ENCODE measurements around the gene PKLR. TPM values are rescaled to one million over a fixed set of nuclear protein-coding genes. Genes with fewer than 3 reads are reported as not detected.

Gene PKLR
- total and polyA plus RNA-seq, 2 of the 4 experiments (the other 2 are of a cell fraction), result 0.03 TPM; not detected in 1

- Histone ChIP-seq H3K27me3 (ENCODE audit: control insufficient read depth, insufficient read depth, low read length) (no peaks in the 10 kb centered on the region), H3K4me1 (ENCODE audit: control insufficient read depth, insufficient read depth, low read length) (no peaks in the 10 kb centered on the region), H2BK15ac (ENCODE audit: low read depth, low read length) (no peak overlapping the region), H3K4me2 (ENCODE audit: low read depth, low read length) (no peak overlapping the region), H2BK120ac (ENCODE audit: low read depth, low read length) (no peak overlapping the region), H2AFZ (replicated peaks; ENCODE audit: low read length, poor library complexity) (no peak overlapping the region), H3K79me1 (ENCODE audit: low read depth in 1 of 2, low read length in 2 of 2) (no peaks in the 10 kb centered on the region), H2BK5ac (ENCODE audit: low read depth, low read length, poor library complexity, severe bottlenecking) (no peak overlapping the region), H3K9me3 (ENCODE audit: control insufficient read depth, insufficient read depth, low read length) (no peaks in the 10 kb centered on the region), H3K27ac (ENCODE audit: insufficient read depth, low read length) (no peak overlapping the region), H3K56ac (ENCODE audit: extremely low read depth, insufficient read depth, low read length) (no peak overlapping the region), H3K14ac (replicated peaks; ENCODE audit: low read depth, low read length) (no peak overlapping the region), H4K8ac (ENCODE audit: low read depth in 2 of 2, low read length in 2 of 2) (no peak overlapping the region), H3K18ac (ENCODE audit: low read depth, low read length) (no peak overlapping the region), H4K91ac (ENCODE audit: insufficient read depth, low read depth, low read length) (no peak overlapping the region), H3K4me3 (ENCODE audit: insufficient read depth, low read depth, low read length) (no peak overlapping the region), H3K23ac (ENCODE audit: low read depth, low read length) (no peak overlapping the region), H2BK20ac (ENCODE audit: low read depth, low read length) (no peak overlapping the region), H3K4ac (ENCODE audit: low read depth, low read length) (no peak overlapping the region), H2AK9ac (replicated peaks; ENCODE audit: low read depth, low read length, poor library complexity) (no peak overlapping the region), H4K20me1 (ENCODE audit: insufficient read depth, low read length) (no peaks in the 10 kb centered on the region), H4K5ac (ENCODE audit: low read depth, low read length) (no peak overlapping the region), H3K36me3 (ENCODE audit: control insufficient read depth, insufficient read depth, low read length) (no peaks in the 10 kb centered on the region), H2AK5ac (ENCODE audit: low read depth, low read length) (no peak overlapping the region), H3K9ac (ENCODE audit: low read depth, low read length) (no peak overlapping the region), H3K9me1 (ENCODE audit: insufficient read depth, low read length) (peaks cover 3% of the 10 kb centered on the region; the same call in 1 of the 2 replicates)
- dilution Hi-C loops (cut with HindIII; ENCODE audit: low sequenced_read_pairs, unreplicated experiment) (no loop called here), intact Hi-C loops (cut with micrococcal nuclease) (no loop called here), in situ Hi-C loops (cut with MboI; ENCODE audit: low sequenced_read_pairs) (no loop called here)
- 53% methylated on average over 3 of the region's 12 CpGs; no CpG with 5 or more reads in 1 of the 2 experiments for WGBS, 2 experiments (ENCODE audit: extremely low coverage in 2 of 2, insufficient read length in 1 of 2)
- ChIA-PET POLR2A (ENCODE audit: unreplicated experiment) (no interaction called here), CTCF (no interaction called here)
- no TSS peak for BruUV-seq (replicated peaks)
- ATAC-seq (ENCODE audit: low read depth) (no peak), DNase-seq (no peak)
- TF ChIP-seq NFE2L2 (IDR thresholded peaks at IDR 0.05; ENCODE audit: low read depth, low read length) (no peak), RCOR1 (IDR thresholded peaks at IDR 0.05; ENCODE audit: insufficient replicate concordance, low read length) (no peak), FOS (IDR thresholded peaks at IDR 0.05; ENCODE audit: low read depth, low read length) (no peak), CHD1 (IDR thresholded peaks at IDR 0.05; ENCODE audit: low read depth, low read length) (no peak), CTCF (conservative IDR thresholded peaks at IDR 0.05; ENCODE audit: low read depth, low read length) (no peak), POLR2A (IDR thresholded peaks at IDR 0.05; ENCODE audit: low read depth, low read length) (no peak), ELK1 (IDR thresholded peaks at IDR 0.05; ENCODE audit: borderline replicate concordance, low read depth, low read length) (no peak), BHLHE40 (IDR thresholded peaks at IDR 0.05; ENCODE audit: low read depth, low read length) (no peak), RAD21 (IDR thresholded peaks at IDR 0.05; ENCODE audit: low read length) (no peak), CEBPB (IDR thresholded peaks at IDR 0.05; ENCODE audit: low read depth, low read length) (no peak), USF2 (IDR thresholded peaks at IDR 0.05; ENCODE audit: low read depth, low read length) (no peak), MAFK (IDR thresholded peaks at IDR 0.05; ENCODE audit: low read depth, low read length) (no peak), RFX5 (IDR thresholded peaks at IDR 0.05; ENCODE audit: low read depth, low read length) (no peak), MXI1 (IDR thresholded peaks at IDR 0.05; ENCODE audit: borderline replicate concordance, low read depth, low read length) (no peak), SMC3 (IDR thresholded peaks at IDR 0.05; ENCODE audit: low read depth, low read length) (no peak)
Observed at GRCh38 chr1:155284476-155284875, 16.8 kb downstream of the PKLR start.
